VCaP (cell line): Measurements from ENCODE around the gene UBL7.

ENCODE experiments used
- H3K27ac ChIP-seq: fragments of 450-650 bp; 2 replicates; pipeline ENCODE4 v1.5.1; 2017
- CTCF ChIP-seq: fragments of 450-650 bp; conservative IDR thresholded peaks from 2 replicates; pipeline ENCODE4 v1.5.1; 2017; ENCODE audit warnings: mild to moderate bottlenecking, moderate library complexity

Gene UBL7

GRCh38 chr15:74417670-74418069 lies 43.3 kb downstream of the UBL7 start:
- H3K27ac ChIP-seq = no peak overlapping the region
- TF ChIP-seq CTCF = no peak

- H3K27ac ChIP-seq = no peak overlapping the region
- no peak for TF ChIP-seq CTCF
These were observed 43.7 kb downstream of the UBL7 start for GRCh38 chr15:74417225-74417624.

- TF ChIP-seq CTCF = no peak
- no peak overlapping the region for H3K27ac ChIP-seq
These were observed 44.7 kb downstream of the UBL7 start for GRCh38 chr15:74415966-74416916.

- H3K27ac ChIP-seq = no peak overlapping the region
- no peak for TF ChIP-seq CTCF
These were observed 46.2 kb downstream of the UBL7 start for GRCh38 chr15:74414603-74415338.

GRCh38 chr15:74414081-74414580 lies 46.8 kb downstream of the UBL7 start:
- TF ChIP-seq CTCF = no peak
- H3K27ac ChIP-seq = no peak overlapping the region

- TF ChIP-seq CTCF = no peak
These were observed 47.4 kb downstream of the UBL7 start for GRCh38 chr15:74413350-74414080.

GRCh38 chr15:74412159-74412558 lies 48.8 kb downstream of the UBL7 start:
- no peak overlapping the region for H3K27ac ChIP-seq
- TF ChIP-seq CTCF = no peak

More at GRCh38 chr15:74413350-74414080, 47.4 kb downstream of the UBL7 start:
- no peak overlapping the region for H3K27ac ChIP-seq
